Esophagus muscularis mucosa (tissue), 3 donors: ENCODE measurements around the gene METAP2.
"Not testable (repeated sequence)": the region's sequence is repeated elsewhere in the genome, so short reads cannot be mapped to it uniquely, and the experiment has no call there.

Experiments
- CTCF ChIP-seq, 3 experiments: fragments of 200-600 bp in 2 of 3; fragments of 450-650 bp in 1 of 3; sonication (generic) in 2 of 3; IDR thresholded peaks; one replicate each; pipeline ENCODE4 v1.5.1; 2017 to 2019; ENCODE audit warnings: antibody characterized with exemption in 3 of 3, mild to moderate bottlenecking in 2 of 3, moderate library complexity in 1 of 3
- POLR2A ChIP-seq: fragments of 450-650 bp; IDR thresholded peaks from one replicate; pipeline ENCODE4 v1.6.1; 2017; ENCODE audit warnings: antibody characterized with exemption, moderate library complexity, mild to moderate bottlenecking, low read depth

DNA sequence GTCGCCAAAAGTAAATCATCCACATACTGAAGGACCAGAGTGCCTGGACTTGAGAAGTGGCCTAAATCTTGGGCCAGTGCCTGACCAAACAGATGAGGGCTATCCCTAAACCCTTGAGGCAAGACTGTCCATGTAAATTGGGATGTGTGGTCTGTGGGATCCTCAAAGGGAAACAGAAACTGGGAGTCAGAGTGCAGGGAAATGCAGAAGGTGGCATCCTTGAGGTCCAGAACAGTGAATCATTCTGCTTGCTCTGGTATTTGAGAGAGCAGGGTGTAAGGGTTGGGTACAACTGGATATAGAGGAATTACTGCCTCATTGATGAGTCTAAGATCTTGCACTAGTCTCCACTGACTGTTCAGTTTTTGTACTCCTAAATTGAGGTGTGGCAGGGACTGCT lies 20.1 kb upstream of the METAP2 start:
- TF ChIP-seq CTCF (IDR thresholded peaks at IDR 0.05); POLR2A: not testable (repeated sequence)
